ENCODE data around the gene SH3BP5L. TPM values are rescaled to one million over a fixed set of nuclear protein-coding genes. Genes with fewer than 3 reads are reported as not detected.
A peak's percentile ranks its signal among the peaks of the same experiment; 100 is the strongest.

SH3BP5L gene
- total and polyA plus RNA-seq, 2 of the 13 experiments (the other 11 are each of a cell fraction or from before 2014, with no cell fraction given), result 10.3 to 14.9 TPM

GRCh38 chr1:248857749-248858095 lies 32.0 kb upstream of the SH3BP5L start (continued):
- TF ChIP-seq ZNF253 (CRISPR knock-in tag; IDR thresholded peaks at IDR 0.05; ENCODE audit: borderline replicate concordance) (no peak), ARNT2 (CRISPR knock-in tag; IDR thresholded peaks at IDR 0.05; ENCODE audit: low read depth) (0 out of 2 replicates have a peak, but pooled peaks have one; percentile 28), ZNF563 (CRISPR knock-in tag; IDR thresholded peaks at IDR 0.05) (no peak), NFKBIZ (CRISPR knock-in tag; IDR thresholded peaks at IDR 0.05) (no peak), SAP130 (CRISPR knock-in tag; IDR thresholded peaks at IDR 0.05; ENCODE audit: low read depth) (no peak)

GRCh38 chr1:248857201-248857600 lies 31.5 kb upstream of the SH3BP5L start:
- Histone ChIP-seq H3K4me3 (replicated peaks in 1 of 3; ENCODE audit: insufficient read depth in 1 of 3, low read depth in 2 of 3, low read length in 3 of 3) (peak overlapping the region; percentile 62 to 87 (median 83); a peak in 4 of 6 replicates), H3K4me2 (ENCODE audit: low read depth, low read length) (peak overlapping the region; percentile 97), H3K27ac (ENCODE audit: extremely low read length, insufficient read depth, low read length) (no peak overlapping the region), H3K79me2 (ENCODE audit: insufficient read depth, low read length) (peaks cover 18% of the 10 kb centered on the region), H3K9ac (ENCODE audit: insufficient read depth, low read depth, low read length) (peak overlapping the region; percentile 87), H3K36me3 (replicated peaks in 1 of 2; ENCODE audit: control insufficient read depth in 1 of 2, insufficient read depth in 2 of 2, low read length in 2 of 2) (peaks cover 12 to 36% of the 10 kb centered on the region in 2 experiments), H4K20me1 (ENCODE audit: insufficient read depth, low read length) (no peaks in the 10 kb centered on the region), H3K9me3 (ENCODE audit: low read length) (no peaks in the 10 kb centered on the region), H2AFZ (ENCODE audit: low read length) (no peak overlapping the region), H3K27me3 (ENCODE audit: control insufficient read depth in 1 of 2, insufficient read depth in 2 of 2, low read length in 2 of 2) (no peaks in the 10 kb centered on the region; a peak in 1 of 5 replicates), H3K4me1 (ENCODE audit: insufficient read depth, low read length) (peaks cover 37% of the 10 kb centered on the region)
- 88% methylated on average over 4 of the region's 7 CpGs for WGBS (ENCODE audit: low lambda C conversion rate)
- POLR2A ChIA-PET, result interaction anchor here (1.0 kb wide), 1 partner anchor 32 kb away, joined by 3 read pairs; the partner anchor contains the start of gene SH3BP5L
- DNase-seq (ENCODE audit: low spot score) (no peak), ATAC-seq (no peak), FAIRE-seq (no peak)
- in situ Hi-C loops (cut with HindIII; ENCODE audit: extremely low pct_ligation_motif_present, low pct_unique_long_range_greater_than_20kb) (no loop called here), intact Hi-C loops (cut with micrococcal nuclease; ENCODE audit: unreplicated experiment) (no loop called here)
- TF ChIP-seq MTERF4 (CRISPR knock-in tag; IDR thresholded peaks at IDR 0.05) (no peak), ZNF724P (CRISPR knock-in tag; IDR thresholded peaks at IDR 0.05; ENCODE audit: borderline replicate concordance) (no peak), KLF9 (CRISPR knock-in tag; IDR thresholded peaks at IDR 0.05; ENCODE audit: low read depth) (no peak), MTF2 (CRISPR knock-in tag; IDR thresholded peaks at IDR 0.05; ENCODE audit: borderline replicate concordance) (no peak), FOXA3 (CRISPR knock-in tag; IDR thresholded peaks at IDR 0.05) (no peak), ATF3 (CRISPR knock-in tag; IDR thresholded peaks at IDR 0.05) (no peak), ZNF296 (CRISPR knock-in tag; conservative IDR thresholded peaks at IDR 0.05) (no peak), ZNF607 (CRISPR knock-in tag; IDR thresholded peaks at IDR 0.05; ENCODE audit: borderline replicate concordance) (no peak)
- CTCF ChIA-PET (ENCODE audit: low intra/inter-chr PET ratio, low total read pairs), result no interaction called here
- BruUV-seq (replicated peaks), result TSS peak; percentile 48
